Suprapubic skin (tissue), 4 donors: ENCODE data around the gene FAM120B.

Source experiments
- CTCF ChIP-seq, 2 donors: fragments of 200-600 bp in 1 of 2; fragments of 450-650 bp in 1 of 2; sonication (generic) in 1 of 2; IDR thresholded peaks; one replicate each; pipeline ENCODE4 v1.5.1; 2016 to 2019; ENCODE audit warnings: antibody characterized with exemption in 2 of 2, mild to moderate bottlenecking in 1 of 2, moderate library complexity in 1 of 2
- EP300 ChIP-seq: sonication (generic); formaldehyde crosslinking; IDR thresholded peaks from one replicate; pipeline ENCODE4 v1.6.1; 2017; ENCODE audit warnings: antibody characterized with exemption
- POLR2A ChIP-seq, 2 donors: fragments of 450-650 bp; IDR thresholded peaks; one replicate each; pipeline ENCODE4 v1.6.1; 2017; ENCODE audit warnings: antibody characterized with exemption in 2 of 2, mild to moderate bottlenecking in 2 of 2, moderate library complexity in 2 of 2
- POLR2AphosphoS5 ChIP-seq, 3 donors: sonication (generic); formaldehyde crosslinking; IDR thresholded peaks; one replicate each; pipeline ENCODE4 v1.6.1; 2017; ENCODE audit warnings: antibody characterized with exemption in 3 of 3

DNA sequence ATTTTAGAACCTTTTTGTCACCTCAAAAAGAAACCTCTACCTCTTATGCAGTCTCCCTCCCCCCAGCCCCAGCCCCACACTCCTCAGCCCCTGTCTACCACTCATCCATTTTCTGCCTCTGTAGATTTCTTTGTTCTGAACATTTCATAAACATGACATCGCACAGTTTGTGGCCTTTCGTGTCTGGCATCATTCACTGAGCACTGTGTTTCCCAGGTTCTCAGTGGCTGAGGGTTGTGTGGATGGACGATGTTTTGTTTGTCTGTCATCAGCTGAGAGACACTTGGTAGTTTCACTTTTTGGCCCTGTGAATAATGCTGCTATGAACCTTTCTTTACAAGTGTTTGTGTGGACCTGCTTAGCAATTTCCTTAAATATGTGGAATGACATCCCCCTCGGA, 64.5 kb downstream of the FAM120B start:
- TF ChIP-seq CTCF (IDR thresholded peaks at IDR 0.05) (no peak), POLR2A (IDR thresholded peaks at IDR 0.05) (no peak), POLR2AphosphoS5 (IDR thresholded peaks at IDR 0.05) (no peak), EP300 (no peak)
